H1 (cell line): ENCODE measurements around the gene NFX1. TPM values are rescaled to one million over a fixed set of nuclear protein-coding genes. Genes with fewer than 3 reads are reported as not detected.

ENCODE experiments used
- CTCF ChIA-PET: fragments of 300-600 bp; sonication (Branson Sonifier 250); formaldehyde crosslinking; loops from one replicate; lab custom pipeline; 2021; ENCODE audit not compliant: partially characterized antibody; lab: Charles Lee
- POLR2A ChIA-PET: fragments of 300-600 bp; sonication (Branson Sonifier 250); formaldehyde crosslinking; loops from one replicate; lab custom pipeline; 2021; ENCODE audit warnings: inconsistent platforms; ENCODE audit not compliant: partially characterized antibody; lab: Charles Lee
- DNase-seq, 2 experiments: peaks; one replicate each; pipeline versions ENCODE4 v3.0.0 to v3.0.0-alpha.2; 2010 to 2022; ENCODE audit warnings: low spot score in 2 of 2, low read depth in 1 of 2, mixed read lengths in 1 of 2
- FAIRE-seq: peaks from 2 replicates; lab custom pipeline; 2011; peaks lifted over from hg19 to GRCh38; lab: Jason Lieb, UNC
- H2AFZ ChIP-seq: 2 replicates; pipeline ENCODE4 v1.8.1; 2012; ENCODE audit warnings: low read length, inconsistent platforms
- H2AK5ac ChIP-seq: 2 replicates; pipeline ENCODE4 v1.6.1; 2013; ENCODE audit warnings: low read depth, low read length
- H2BK120ac ChIP-seq: replicated peaks from 2 replicates; pipeline ENCODE3; 2013; ENCODE audit warnings: low read depth, low read length, inconsistent platforms
- H2BK12ac ChIP-seq: 2 replicates; pipeline ENCODE4 v1.6.1; 2013; ENCODE audit warnings: low read depth, low read length
- H2BK15ac ChIP-seq: 2 replicates; pipeline ENCODE4 v1.6.1; 2013; ENCODE audit warnings: low read length
- H2BK20ac ChIP-seq: 2 replicates; pipeline ENCODE4 v1.6.1; 2013; ENCODE audit warnings: low read length
- H2BK5ac ChIP-seq: 2 replicates; pipeline ENCODE4 v1.6.1; 2013; ENCODE audit warnings: low read depth, low read length
- H3K14ac ChIP-seq: 2 replicates; pipeline ENCODE4 v1.6.1; 2013; ENCODE audit warnings: inconsistent platforms; ENCODE audit not compliant: insufficient read length
- H3K18ac ChIP-seq: 2 replicates; pipeline ENCODE4 v1.6.1; 2013; ENCODE audit warnings: low read length; ENCODE audit errors: extremely low read depth
- H3K23ac ChIP-seq: 2 replicates; pipeline ENCODE4 v1.6.1; 2013; ENCODE audit warnings: inconsistent platforms; ENCODE audit not compliant: insufficient read length
- H3K23me2 ChIP-seq: 2 replicates; pipeline ENCODE4 v1.6.1; 2013; ENCODE audit warnings: low read depth, low read length
- H3K27ac ChIP-seq: 2 replicates; pipeline ENCODE4 v1.6.1; 2011; ENCODE audit warnings: low read depth, low read length, inconsistent platforms
- H3K27me3 ChIP-seq, 4 experiments: replicated peaks in 1 of 4; 1 replicate in 1 of 4; 2 replicates in 3 of 4; pipeline versions ENCODE4 v1.6.1 to v1.8.1; 2011 to 2013; ENCODE audit warnings: low read length in 3 of 4, mild to moderate bottlenecking in 3 of 4, inconsistent platforms in 2 of 4, mixed read lengths in 2 of 4, moderate library complexity in 1 of 4; ENCODE audit not compliant: control insufficient read depth in 3 of 4, insufficient read depth in 3 of 4; ENCODE audit errors: extremely low read depth in 1 of 4
- H3K36me3 ChIP-seq, 4 experiments: 2 replicates each; pipeline versions ENCODE4 v1.6.1 to v1.8.1; 2011 to 2013; ENCODE audit warnings: mild to moderate bottlenecking in 4 of 4, low read length in 3 of 4, moderate library complexity in 2 of 4, control low read depth in 1 of 4, inconsistent platforms in 1 of 4; ENCODE audit not compliant: insufficient read depth in 4 of 4, control insufficient read depth in 2 of 4
- H3K4ac ChIP-seq: replicated peaks from 2 replicates; pipeline ENCODE3; 2013; ENCODE audit warnings: low read length, low read depth, mixed read lengths, inconsistent platforms; ENCODE audit not compliant: insufficient read length
- H3K4me1 ChIP-seq, 4 experiments: replicated peaks in 1 of 4; 1 replicate in 1 of 4; 2 replicates in 3 of 4; pipeline versions ENCODE4 v1.6.1 to v1.8.1; 2011 to 2013; ENCODE audit warnings: low read length in 3 of 4, inconsistent platforms in 2 of 4, mixed read lengths in 1 of 4; ENCODE audit not compliant: insufficient read depth in 4 of 4, control insufficient read depth in 3 of 4
- H3K4me2 ChIP-seq, 2 experiments: 2 replicates each; pipeline versions ENCODE4 v1.6.1 to v1.8.1; 2011 to 2013; ENCODE audit warnings: low read depth in 2 of 2, low read length in 2 of 2, control low read depth in 1 of 2, inconsistent platforms in 1 of 2, mild to moderate bottlenecking in 1 of 2; ENCODE audit not compliant: insufficient read depth in 1 of 2
- H3K4me3 ChIP-seq, 4 experiments: fragments of 200-600, 300-600 bp in 1 of 4; sonication (generic), shearing (Covaris generic), sonication (Bioruptor Twin) in 1 of 4; 2 replicates each; pipeline versions ENCODE4 v1.5.1 to v1.8.1; 2011 to 2016; ENCODE audit warnings: low read length in 4 of 4, low read depth in 3 of 4, control low read depth in 2 of 4, inconsistent platforms in 2 of 4, mild to moderate bottlenecking in 2 of 4, mixed read lengths in 1 of 4, moderate library complexity in 1 of 4; ENCODE audit not compliant: insufficient read depth in 2 of 4; ENCODE audit errors: extremely low read depth in 1 of 4
- H3K56ac ChIP-seq: replicated peaks from 2 replicates; pipeline ENCODE3; 2013; ENCODE audit warnings: low read depth, mild to moderate bottlenecking, mixed read lengths, low read length, inconsistent platforms; ENCODE audit not compliant: insufficient read length
- H3K79me1 ChIP-seq: 2 replicates; pipeline ENCODE4 v1.6.1; 2013; ENCODE audit warnings: low read depth, low read length, control low read depth
- H3K79me2 ChIP-seq, 2 experiments: 2 replicates each; pipeline versions ENCODE4 v1.6.1 to v1.8.1; 2012 to 2013; ENCODE audit warnings: low read length in 2 of 2, mild to moderate bottlenecking in 2 of 2, inconsistent platforms in 1 of 2; ENCODE audit not compliant: insufficient read depth in 2 of 2, control insufficient read depth in 1 of 2
- H3K9ac ChIP-seq, 4 experiments: replicated peaks in 1 of 4; 1 replicate in 1 of 4; 2 replicates in 3 of 4; pipeline versions ENCODE4 v1.6.1 to v1.8.1; 2011 to 2013; ENCODE audit warnings: low read depth in 3 of 4, low read length in 3 of 4, control low read depth in 2 of 4, mild to moderate bottlenecking in 2 of 4, moderate library complexity in 2 of 4, inconsistent platforms in 1 of 4; ENCODE audit errors: extremely low read depth in 1 of 4
- H3K9me3 ChIP-seq, 2 experiments: 2 replicates each; pipeline versions ENCODE4 v1.6.1 to v1.8.1; 2012 to 2013; ENCODE audit warnings: mild to moderate bottlenecking in 2 of 2, moderate library complexity in 2 of 2, control low read depth in 1 of 2, inconsistent platforms in 1 of 2, low read depth in 1 of 2, low read length in 1 of 2, mixed read lengths in 1 of 2; ENCODE audit not compliant: insufficient read depth in 2 of 2
- H4K20me1 ChIP-seq, 2 experiments: replicated peaks in 1 of 2; 2 replicates each; pipeline versions ENCODE3 to v1.8.1; 2011 to 2013; ENCODE audit warnings: inconsistent platforms in 2 of 2, low read length in 2 of 2, mild to moderate bottlenecking in 1 of 2; ENCODE audit not compliant: insufficient read depth in 2 of 2, control insufficient read depth in 1 of 2
- H4K5ac ChIP-seq: 2 replicates; pipeline ENCODE4 v1.6.1; 2013; ENCODE audit warnings: low read length, low read depth, mixed read lengths, inconsistent platforms; ENCODE audit not compliant: insufficient read length
- H4K8ac ChIP-seq: 2 replicates; pipeline ENCODE4 v1.8.0; 2013; ENCODE audit warnings: mild to moderate bottlenecking, moderate library complexity, low read length, inconsistent platforms; ENCODE audit not compliant: insufficient read depth; ENCODE audit errors: extremely low read depth
- H4K91ac ChIP-seq: replicated peaks from 2 replicates; pipeline ENCODE3; 2013; ENCODE audit warnings: low read length, mixed read lengths, inconsistent platforms; ENCODE audit not compliant: insufficient read length
- CHD2 ChIP-seq: IDR thresholded peaks from 2 replicates; pipeline ENCODE4 v1.6.1; 2012; ENCODE audit warnings: low read length, improper control_type of control experiment
- CTCF ChIP-seq, 3 experiments: IDR thresholded peaks; 1 replicate in 2 of 3; 2 replicates in 1 of 3; pipeline versions ENCODE4 v1.5.1 to v1.6.1; 2011; ENCODE audit warnings: low read length in 3 of 3, mild to moderate bottlenecking in 3 of 3, inconsistent platforms in 2 of 3, low read depth in 1 of 3, moderate library complexity in 1 of 3; ENCODE audit not compliant: insufficient read depth in 1 of 3; ENCODE audit errors: control extremely low read depth in 1 of 3
- FOSL1 ChIP-seq: IDR thresholded peaks from 2 replicates; pipeline ENCODE4 v1.6.1; 2011; ENCODE audit warnings: mild to moderate bottlenecking, low read depth, low read length, moderate library complexity; ENCODE audit not compliant: insufficient read depth
- HDAC6 ChIP-seq: IDR thresholded peaks from one replicate; pipeline ENCODE4 v1.7.1; 2012; ENCODE audit warnings: low read depth, mild to moderate bottlenecking, inconsistent platforms, low read length, moderate library complexity
- JUN ChIP-seq: IDR thresholded peaks from 2 replicates; pipeline ENCODE4 v1.6.1; 2011; ENCODE audit warnings: low read depth, mild to moderate bottlenecking, improper control_type of control experiment, low read length
- RBBP5 ChIP-seq: IDR thresholded peaks from 2 replicates; pipeline ENCODE4 v1.7.1; 2012; ENCODE audit warnings: low read depth, mild to moderate bottlenecking, inconsistent platforms, low read length, moderate library complexity, borderline replicate concordance
- RFX5 ChIP-seq: IDR thresholded peaks from 2 replicates; pipeline ENCODE4 v1.6.1; 2011; ENCODE audit warnings: low read depth, low read length, improper control_type of control experiment, borderline replicate concordance
- YY1 ChIP-seq: IDR thresholded peaks from 2 replicates; pipeline ENCODE4 v1.6.1; 2011; ENCODE audit warnings: low read depth, mild to moderate bottlenecking, low read length
- ZNF274 ChIP-seq: IDR thresholded peaks from 2 replicates; pipeline ENCODE4 v1.7.0; 2012; ENCODE audit warnings: low read length, borderline replicate concordance; ENCODE audit errors: extremely low read depth
- polyA plus RNA-seq, 7 experiments: library from polyadenylated mRNA; depleted of rRNA in 3 of 7; stranded (reverse) in 5 of 7; unstranded in 2 of 7; fragments of >200 nt in 5 of 7; fragments of 200-250 nt in 2 of 7; gene quantifications; 1 replicate in 5 of 7; 2 replicates in 1 of 7; 4 replicates in 1 of 7; pipeline versions ENCODE4 v1.2.1 to v1.2.3, GENCODE V29; 2011 to 2013; ENCODE audit warnings: missing spikeins in 2 of 7, mixed read lengths in 2 of 7
- total RNA-seq: library from RNA; stranded (reverse); fragmentation: NEBNext Ultra II Directional; extraction: Animal tissue kit (Norgen Biotek cat#: 25700); gene quantifications from 2 replicates; pipeline ENCODE4 v1.2.1, GENCODE V29; 2021

NFX1 gene
- total and polyA plus RNA-seq, 2 of the 8 experiments (the other 6 are each of a cell fraction or from before 2014, with no cell fraction given): 19.4 to 28.4 TPM

GRCh38 chr9:33267151-33267767, 23.1 kb upstream of the NFX1 start:
- TF ChIP-seq RFX5: no peak
- TF ChIP-seq YY1: no peak
- TF ChIP-seq JUN: no peak
- no peak for TF ChIP-seq RBBP5
- TF ChIP-seq HDAC6: no peak
- TF ChIP-seq ZNF274: no peak
- TF ChIP-seq FOSL1: no peak
- TF ChIP-seq CHD2: no peak
- no peak for TF ChIP-seq CTCF (IDR thresholded peaks at IDR 0.05; ENCODE audit: control extremely low read depth in 1 of 3, insufficient read depth in 1 of 3, low read depth in 1 of 3, low read length in 3 of 3)
- TF ChIP-seq, all 59 proteins: peak for 0
- no peak overlapping the region for H3K4me3 ChIP-seq
- H3K36me3 ChIP-seq: peaks cover 4 to 37% (median 20%) of the 10 kb centered on the region in 4 experiments
- H3K14ac ChIP-seq: no peak overlapping the region
- H3K79me1 ChIP-seq: 0 out of 2 replicates have a peak, but pooled peaks cover 4% of the 10 kb centered on the region
- no peak overlapping the region for H3K56ac ChIP-seq
- no peak for FAIRE-seq
- peaks cover 13% of the 10 kb centered on the region for H3K23me2 ChIP-seq
- no peak overlapping the region for H4K91ac ChIP-seq
- no peaks in the 10 kb centered on the region for H3K9me3 ChIP-seq
- H2BK12ac ChIP-seq: no peak overlapping the region
- H3K9ac ChIP-seq: no peak overlapping the region
- H2BK120ac ChIP-seq: no peak overlapping the region
- ChIA-PET CTCF (no interaction called here), POLR2A (no interaction called here)
- peaks cover 10 to 31% of the 10 kb centered on the region in 2 experiments for H3K79me2 ChIP-seq
- no peak overlapping the region for H3K23ac ChIP-seq
- H2BK15ac ChIP-seq: no peak overlapping the region
- no peak overlapping the region for H3K4me2 ChIP-seq
- no peak overlapping the region for H3K4ac ChIP-seq
- H4K5ac ChIP-seq: no peak overlapping the region
- H4K20me1 ChIP-seq: no peaks in the 10 kb centered on the region
- no peak overlapping the region for H2BK20ac ChIP-seq
- H2AK5ac ChIP-seq: no peak overlapping the region
- H2BK5ac ChIP-seq: no peak overlapping the region
- no peak overlapping the region for H2AFZ ChIP-seq
- no peak overlapping the region for H3K18ac ChIP-seq
- no peak overlapping the region for H4K8ac ChIP-seq
- H3K4me1 ChIP-seq: peaks cover 0 to 2% (median 2%) of the 10 kb centered on the region in 4 experiments; a peak in 2 of 7 replicates
- DNase-seq: no peak
- H3K27ac ChIP-seq: no peak overlapping the region
- H3K27me3 ChIP-seq: no peaks in the 10 kb centered on the region
